H9 (cell line): ENCODE results near the gene SLC9A4. TPM values are rescaled to one million over a fixed set of nuclear protein-coding genes. Genes with fewer than 3 reads are reported as not detected.

Source experiments
- DNase-seq: peaks from one replicate; pipeline ENCODE4 v3.0.0-alpha.2; 2017
- H2AFZ ChIP-seq: one replicate; pipeline ENCODE4 v1.6.1; 2013; ENCODE audit warnings: mild to moderate bottlenecking, low read length, control low read depth, moderate library complexity
- H2AK5ac ChIP-seq: 2 replicates; pipeline ENCODE4 v1.6.1; 2013; ENCODE audit warnings: low read length, control low read depth, mixed read lengths; ENCODE audit not compliant: insufficient read length
- H2BK120ac ChIP-seq: one replicate; pipeline ENCODE4 v1.6.1; 2013; ENCODE audit warnings: low read depth, mild to moderate bottlenecking, low read length, control low read depth, inconsistent platforms; ENCODE audit not compliant: poor library complexity, severe bottlenecking
- H2BK12ac ChIP-seq: 2 replicates; pipeline ENCODE4 v1.6.1; 2013; ENCODE audit warnings: low read length, control low read depth, mixed read lengths, low read depth; ENCODE audit not compliant: insufficient read length
- H2BK15ac ChIP-seq: 2 replicates; pipeline ENCODE4 v1.6.1; 2013; ENCODE audit warnings: low read depth, low read length, control low read depth
- H2BK20ac ChIP-seq: one replicate; pipeline ENCODE4 v1.6.1; 2013; ENCODE audit warnings: low read depth, mild to moderate bottlenecking, low read length, control low read depth, inconsistent platforms; ENCODE audit not compliant: poor library complexity, severe bottlenecking
- H2BK5ac ChIP-seq: 2 replicates; pipeline ENCODE4 v1.6.1; 2013; ENCODE audit warnings: low read length, control low read depth, mixed read lengths; ENCODE audit not compliant: insufficient read length
- H3K14ac ChIP-seq: 2 replicates; pipeline ENCODE4 v1.6.1; 2013; ENCODE audit warnings: low read length, control low read depth; ENCODE audit not compliant: insufficient read depth
- H3K18ac ChIP-seq: 2 replicates; pipeline ENCODE4 v1.6.1; 2013; ENCODE audit warnings: low read depth, mild to moderate bottlenecking, mixed read lengths, low read length, control low read depth; ENCODE audit not compliant: insufficient read length
- H3K23ac ChIP-seq: 2 replicates; pipeline ENCODE4 v1.6.1; 2013; ENCODE audit warnings: low read length, control low read depth, mixed read lengths, low read depth; ENCODE audit not compliant: insufficient read length
- H3K23me2 ChIP-seq: 2 replicates; pipeline ENCODE4 v1.6.1; 2013; ENCODE audit warnings: low read depth, mild to moderate bottlenecking, mixed read lengths, low read length, control low read depth; ENCODE audit not compliant: insufficient read length, poor library complexity, severe bottlenecking
- H3K27ac ChIP-seq: 2 replicates; pipeline ENCODE4 v1.5.1; 2013; ENCODE audit warnings: low read length, control low read depth, mixed read lengths, low read depth; ENCODE audit not compliant: insufficient read length
- H3K27me3 ChIP-seq: 2 replicates; pipeline ENCODE4 v1.6.1; 2013; ENCODE audit warnings: low read length, control low read depth, inconsistent platforms; ENCODE audit not compliant: insufficient read depth
- H3K4ac ChIP-seq: 2 replicates; pipeline ENCODE4 v1.6.1; 2013; ENCODE audit warnings: low read depth, mild to moderate bottlenecking, control low read depth, inconsistent platforms, low read length, moderate library complexity
- H3K4me1 ChIP-seq: 2 replicates; pipeline ENCODE4 v1.6.1; 2013; ENCODE audit warnings: low read length, control low read depth, inconsistent platforms; ENCODE audit not compliant: insufficient read depth
- H3K4me2 ChIP-seq: 2 replicates; pipeline ENCODE4 v1.6.1; 2013; ENCODE audit warnings: low read length, control low read depth, mixed read lengths; ENCODE audit not compliant: insufficient read length, insufficient read depth
- H3K56ac ChIP-seq: 2 replicates; pipeline ENCODE4 v1.6.1; 2013; ENCODE audit warnings: low read depth, mild to moderate bottlenecking, mixed read lengths, low read length, control low read depth; ENCODE audit not compliant: insufficient read length
- H3K79me1 ChIP-seq: 2 replicates; pipeline ENCODE4 v1.6.1; 2013; ENCODE audit warnings: low read depth, mild to moderate bottlenecking, moderate library complexity, low read length, control low read depth, inconsistent platforms; ENCODE audit not compliant: insufficient read depth, poor library complexity, severe bottlenecking
- H3K79me2 ChIP-seq: 2 replicates; pipeline ENCODE4 v1.6.1; 2013; ENCODE audit warnings: low read length, control low read depth, inconsistent platforms; ENCODE audit not compliant: insufficient read depth
- H3K9ac ChIP-seq: 2 replicates; pipeline ENCODE4 v1.6.1; 2013; ENCODE audit warnings: low read length, control low read depth, mixed read lengths; ENCODE audit not compliant: insufficient read length; ENCODE audit errors: extremely low read depth
- H3K9me3 ChIP-seq: one replicate; pipeline ENCODE4 v1.6.1; 2013; ENCODE audit warnings: low read depth, low read length, inconsistent platforms; ENCODE audit not compliant: control insufficient read depth
- H3T11ph ChIP-seq: one replicate; pipeline ENCODE4 v1.6.1; 2013; ENCODE audit warnings: mild to moderate bottlenecking, low read length, control low read depth, inconsistent platforms
- H4K20me1 ChIP-seq: one replicate; pipeline ENCODE4 v1.6.1; 2013; ENCODE audit not compliant: control insufficient read depth, insufficient read length, insufficient read depth
- H4K5ac ChIP-seq: 2 replicates; pipeline ENCODE4 v1.6.1; 2013; ENCODE audit warnings: low read depth, mild to moderate bottlenecking, mixed read lengths, low read length, control low read depth; ENCODE audit not compliant: insufficient read length
- H4K8ac ChIP-seq: replicated peaks from 2 replicates; pipeline ENCODE4 v1.6.1; 2013; ENCODE audit warnings: low read length, control low read depth, mixed read lengths, low read depth; ENCODE audit not compliant: insufficient read length
- H4K91ac ChIP-seq: 2 replicates; pipeline ENCODE4 v1.6.1; 2013; ENCODE audit warnings: low read depth, mild to moderate bottlenecking, moderate library complexity, mixed read lengths, low read length, control low read depth; ENCODE audit not compliant: insufficient read length
- H3K27ac Mint-ChIP-seq, 3 experiments: 2 replicates in 2 of 3; 3 replicates in 1 of 3; pipeline ENCODE4 v1.8.0; 2020 to 2021; ENCODE audit warnings: mixed read lengths in 3 of 3, mild to moderate bottlenecking in 1 of 3, moderate library complexity in 1 of 3
- H3K27me3 Mint-ChIP-seq: 2 replicates; pipeline ENCODE4 v1.8.0; 2021; ENCODE audit warnings: low read depth, mild to moderate bottlenecking, moderate library complexity, mixed read lengths
- H3K36me3 Mint-ChIP-seq, 3 experiments: 2 replicates in 2 of 3; 3 replicates in 1 of 3; pipeline ENCODE4 v1.8.0; 2020 to 2021; ENCODE audit warnings: low read depth in 3 of 3, mixed read lengths in 3 of 3; ENCODE audit not compliant: insufficient read depth in 1 of 3
- H3K4me1 Mint-ChIP-seq, 2 experiments: 2 replicates each; pipeline ENCODE4 v1.8.0; 2020; ENCODE audit warnings: mixed read lengths in 2 of 2
- H3K4me3 Mint-ChIP-seq, 2 experiments: 2 replicates in 1 of 2; 3 replicates in 1 of 2; pipeline ENCODE4 v1.8.0; 2020 to 2021; ENCODE audit warnings: mild to moderate bottlenecking in 2 of 2, mixed read lengths in 2 of 2, moderate library complexity in 1 of 2
- H3K9me3 Mint-ChIP-seq, 2 experiments: 2 replicates in 1 of 2; 3 replicates in 1 of 2; pipeline ENCODE4 v1.8.0; 2020; ENCODE audit warnings: mild to moderate bottlenecking in 2 of 2, mixed read lengths in 2 of 2, moderate library complexity in 1 of 2
- CTCF ChIP-seq: fragments of 200-600 bp; sonication (generic); conservative IDR thresholded peaks from 3 replicates; pipeline ENCODE4 v1.8.0; 2021; ENCODE audit warnings: antibody characterized with exemption, mild to moderate bottlenecking
- WGBS: extraction: QIAGEN DNeasy Blood & Tissue Kit; methylation state at CpG from one replicate; pipeline ENCODE4 v1.1.7; 2013; ENCODE audit warnings: missing lambda C conversion rate, low lambda C conversion rate, mixed read lengths; ENCODE audit not compliant: insufficient read length; ENCODE audit errors: extremely low coverage; 5-methylcytosine and 5-hydroxymethylcytosine counted together
- total RNA-seq: library from RNA; stranded (reverse); gene quantifications from 2 replicates; pipeline ENCODE4 v1.2.1, GENCODE V29; 2021

Gene SLC9A4
- total RNA-seq, 1 experiment from 2014 or later, result not detected

DNA sequence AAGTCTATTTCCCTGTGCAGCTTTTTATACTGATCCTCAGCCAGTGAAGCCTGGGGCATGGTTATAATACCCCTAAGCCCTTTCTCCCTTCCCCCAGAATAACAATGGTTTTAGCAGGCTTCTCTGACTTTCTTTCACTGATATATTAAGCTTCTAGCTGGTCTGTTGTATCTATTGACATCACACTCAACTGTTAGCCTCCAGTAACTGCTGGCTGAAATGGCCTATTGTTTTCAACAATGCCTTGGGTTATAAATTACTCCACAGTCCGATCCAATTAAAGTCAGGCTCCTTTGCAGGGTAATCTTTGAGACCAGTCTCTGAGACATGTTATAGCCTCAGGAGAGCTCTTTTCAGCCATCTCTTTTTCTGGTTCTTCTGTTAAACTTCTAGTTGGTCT, 2.9 kb upstream of the SLC9A4 start:
- H2BK5ac ChIP-seq, result no peak overlapping the region
- no peak overlapping the region for H2BK12ac ChIP-seq
- H2BK120ac ChIP-seq, result no peak overlapping the region
- Mint-ChIP-seq H3K4me1 (peaks cover 4 to 10% of the 10 kb centered on the region in 2 experiments), H3K4me3 (no peak overlapping the region), H3K36me3 (peaks cover 0 to 4% (median 0%) of the 10 kb centered on the region in 3 experiments; a peak in 1 of 7 replicates), H3K9me3 (peaks cover 5 to 7% of the 10 kb centered on the region in 2 experiments; a peak in 4 of 5 replicates), H3K27ac (no peak overlapping the region), H3K27me3 (no peaks in the 10 kb centered on the region)
- no peak overlapping the region for H3K27ac ChIP-seq
- H4K8ac ChIP-seq, result no peak overlapping the region
- H3K14ac ChIP-seq, result no peak overlapping the region
- H3K27me3 ChIP-seq, result no peaks in the 10 kb centered on the region
- no peaks in the 10 kb centered on the region for H3K23me2 ChIP-seq
- H3K4ac ChIP-seq, result no peak overlapping the region
- no peak overlapping the region for H3K23ac ChIP-seq
- H4K5ac ChIP-seq, result no peak overlapping the region
- H3K9me3 ChIP-seq, result no peaks in the 10 kb centered on the region
- no peak overlapping the region for H2AK5ac ChIP-seq
- no peak overlapping the region for H3K56ac ChIP-seq
- no peak overlapping the region for H3K18ac ChIP-seq
- no peaks in the 10 kb centered on the region for H3K4me1 ChIP-seq
- no peaks in the 10 kb centered on the region for H4K20me1 ChIP-seq
- H3K79me2 ChIP-seq, result no peaks in the 10 kb centered on the region
- H4K91ac ChIP-seq, result no peak overlapping the region
- no peak overlapping the region for H2BK15ac ChIP-seq
- H3K79me1 ChIP-seq, result no peaks in the 10 kb centered on the region
- H3T11ph ChIP-seq, result no peak overlapping the region
- DNase-seq, result no peak
- TF ChIP-seq CTCF, result no peak
- WGBS, result no CpG with 5 or more reads among the region's 1 CpG
- no peak overlapping the region for H3K9ac ChIP-seq
- no peak overlapping the region for H2BK20ac ChIP-seq
- H3K4me2 ChIP-seq, result no peak overlapping the region
- H2AFZ ChIP-seq, result no peak overlapping the region
